Progenitor cell of endocrine pancreas (in vitro differentiated cells): ENCODE measurements around the gene PAQR8. TPM values are rescaled to one million over a fixed set of nuclear protein-coding genes. Genes with fewer than 3 reads are reported as not detected.
A peak's percentile ranks its signal among the peaks of the same experiment; 100 is the strongest.

Experiments used
- DNase-seq: peaks from one replicate; pipeline ENCODE4 v3.0.0; 2021; ENCODE audit warnings: low spot score; ENCODE audit not compliant: unreplicated experiment
- H3K27ac Mint-ChIP-seq: 2 replicates; pipeline ENCODE4 v1.8.0; 2021; ENCODE audit warnings: mild to moderate bottlenecking, moderate library complexity, mixed read lengths
- H3K27me3 Mint-ChIP-seq: 2 replicates; pipeline ENCODE4 v1.8.0; 2021; ENCODE audit warnings: mixed read lengths
- H3K36me3 Mint-ChIP-seq: 2 replicates; pipeline ENCODE4 v1.8.0; 2022; ENCODE audit warnings: mixed read lengths; ENCODE audit not compliant: insufficient read depth
- H3K4me1 Mint-ChIP-seq: 2 replicates; pipeline ENCODE4 v1.8.0; 2021; ENCODE audit warnings: low read depth, mixed read lengths
- H3K4me3 Mint-ChIP-seq: 2 replicates; pipeline ENCODE4 v1.8.0; 2021; ENCODE audit warnings: low read depth, mild to moderate bottlenecking, moderate library complexity, mixed read lengths
- H3K9me3 Mint-ChIP-seq: 2 replicates; pipeline ENCODE4 v1.8.0; 2021; ENCODE audit warnings: low read depth, mixed read lengths
- CTCF ChIP-seq: fragments of 200-600 bp; sonication (generic); IDR thresholded peaks from one replicate; pipeline ENCODE4 v1.5.0; 2021; ENCODE audit warnings: antibody characterized with exemption, mild to moderate bottlenecking; ENCODE audit not compliant: unreplicated experiment
- total RNA-seq: library from RNA; stranded (reverse); gene quantifications from 2 replicates; pipeline ENCODE4 v1.2.1, GENCODE V29; 2021

Gene PAQR8
- total RNA-seq, 1 donor from 2014 or later: 13.9 TPM

- TF ChIP-seq CTCF: peak; percentile 85
- Mint-ChIP-seq H3K9me3 (no peaks in the 10 kb centered on the region), H3K36me3 (peaks cover 1% of the 10 kb centered on the region), H3K4me1 (peaks cover 15% of the 10 kb centered on the region), H3K4me3 (no peak overlapping the region), H3K27me3 (no peaks in the 10 kb centered on the region), H3K27ac (no peak overlapping the region)
- DNase-seq: no peak
These were observed 54.7 kb downstream of the PAQR8 start for GRCh38 chr6:52416629-52417151.

- Mint-ChIP-seq H3K27me3 (no peaks in the 10 kb centered on the region), H3K27ac (peak overlapping the region; percentile 86), H3K4me3 (peak overlapping the region; percentile 50), H3K4me1 (peaks cover 15% of the 10 kb centered on the region), H3K9me3 (no peaks in the 10 kb centered on the region), H3K36me3 (peaks cover 1% of the 10 kb centered on the region)
- TF ChIP-seq CTCF: no peak
- no peak for DNase-seq
These were observed 55.7 kb downstream of the PAQR8 start for GRCh38 chr6:52417675-52418111.

GRCh38 chr6:52418606-52419005 is 56.7 kb downstream of the PAQR8 start:
- H3K27me3 Mint-ChIP-seq: no peaks in the 10 kb centered on the region
- no peak overlapping the region for H3K4me3 Mint-ChIP-seq
- no peak for DNase-seq
- no peak overlapping the region for H3K27ac Mint-ChIP-seq
- H3K4me1 Mint-ChIP-seq: peaks cover 12% of the 10 kb centered on the region
- peaks cover 1% of the 10 kb centered on the region for H3K36me3 Mint-ChIP-seq
- no peak for TF ChIP-seq CTCF
- H3K9me3 Mint-ChIP-seq: no peaks in the 10 kb centered on the region

- no peak within 1 kb of the TSS for H3K4me3 Mint-ChIP-seq
- H3K9me3 Mint-ChIP-seq: no peaks in the 10 kb centered on the region
- H3K4me1 Mint-ChIP-seq: peaks cover 10% of the 10 kb centered on the region
- peak within 1 kb of the TSS; percentile 96 for H3K27ac Mint-ChIP-seq
- no peak for TF ChIP-seq CTCF
- peak; percentile 97 for DNase-seq
- peaks cover 1% of the 10 kb centered on the region for H3K36me3 Mint-ChIP-seq
- H3K27me3 Mint-ChIP-seq: no peaks in the 10 kb centered on the region
These were observed 58.1 kb downstream of the PAQR8 start, which contains the start of gene EFHC1 for GRCh38 chr6:52419809-52420667. TSS of gene EFHC1 (plus strand) at chr6:52420342. CDS start at chr6:52420411, 69 bp downstream.

GRCh38 chr6:52420668-52421358 is 58.9 kb downstream of the PAQR8 start:
- Mint-ChIP-seq H3K4me1 (peaks cover 10% of the 10 kb centered on the region), H3K9me3 (no peaks in the 10 kb centered on the region), H3K27me3 (no peaks in the 10 kb centered on the region), H3K4me3 (no peak overlapping the region), H3K27ac (no peak overlapping the region), H3K36me3 (peaks cover 1% of the 10 kb centered on the region)
- no peak for DNase-seq
- no peak for TF ChIP-seq CTCF
